Stimulated activated CD4-positive, alpha-beta T cell treated with anti-CD3 and anti-CD28 coated beads, TNF-alpha, amount 100 ng/mL, for 4 hours (primary cell): ENCODE results near the gene EIF2AK2.

Experiments
- DNase-seq, 3 experiments: peaks; one replicate each; pipeline ENCODE4 v3.0.0-alpha.2; 2020; ENCODE audit warnings: low read depth in 3 of 3

EIF2AK2 gene

DNA sequence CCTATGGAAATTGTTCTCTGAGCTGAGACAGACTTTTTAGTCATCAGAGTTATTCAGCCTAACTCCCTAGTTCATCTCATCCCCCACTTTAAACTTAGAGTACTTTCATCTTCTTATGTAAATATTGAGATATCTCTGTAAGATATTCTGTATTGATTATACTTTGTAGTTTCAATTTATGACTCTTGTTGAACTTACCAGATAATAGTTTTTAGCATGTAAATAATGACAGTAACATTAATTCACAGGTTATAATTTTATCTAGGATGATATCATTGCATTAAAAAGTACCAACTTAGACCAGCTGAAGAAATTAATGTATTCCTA lies 14.8 kb upstream of the EIF2AK2 start:
- no peak for DNase-seq

DNA sequence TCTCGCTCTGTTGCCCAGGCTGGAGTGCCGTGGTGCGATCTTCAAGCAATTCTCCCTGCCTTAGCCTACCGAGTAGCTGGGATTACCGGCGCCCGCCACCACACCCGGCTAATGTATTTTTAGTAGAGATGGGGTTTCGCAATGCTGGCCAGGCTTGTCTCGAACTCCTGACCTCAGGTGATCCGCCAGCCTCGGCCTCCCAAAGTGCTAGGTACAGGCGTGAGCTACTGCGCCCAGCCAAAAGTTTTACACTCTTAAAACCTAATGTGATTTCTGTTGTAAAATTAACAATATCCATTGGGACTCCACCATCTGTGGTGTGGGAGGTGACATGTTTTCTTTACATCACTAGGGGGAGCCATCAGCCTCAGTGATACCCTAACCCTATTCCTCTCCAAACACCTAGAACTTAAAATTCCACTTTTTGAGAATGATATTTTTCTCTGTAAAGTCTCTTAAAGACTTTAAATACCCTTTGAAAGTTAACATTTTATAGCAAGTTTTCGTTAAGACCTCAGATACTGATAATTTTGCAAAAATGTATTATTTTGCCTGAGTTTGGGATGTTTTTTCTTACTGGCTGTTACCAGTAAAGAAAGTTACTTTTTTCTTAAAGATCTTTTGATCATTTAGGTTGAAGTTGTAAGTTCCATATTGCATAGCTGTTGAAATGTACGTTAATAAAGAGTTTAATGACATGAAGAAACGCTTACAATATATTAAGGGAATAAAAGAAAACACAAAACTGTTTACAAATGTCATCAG lies 11.6 kb upstream of the EIF2AK2 start:
- peak in 1 of 3 experiments; percentile 8 for DNase-seq

DNA sequence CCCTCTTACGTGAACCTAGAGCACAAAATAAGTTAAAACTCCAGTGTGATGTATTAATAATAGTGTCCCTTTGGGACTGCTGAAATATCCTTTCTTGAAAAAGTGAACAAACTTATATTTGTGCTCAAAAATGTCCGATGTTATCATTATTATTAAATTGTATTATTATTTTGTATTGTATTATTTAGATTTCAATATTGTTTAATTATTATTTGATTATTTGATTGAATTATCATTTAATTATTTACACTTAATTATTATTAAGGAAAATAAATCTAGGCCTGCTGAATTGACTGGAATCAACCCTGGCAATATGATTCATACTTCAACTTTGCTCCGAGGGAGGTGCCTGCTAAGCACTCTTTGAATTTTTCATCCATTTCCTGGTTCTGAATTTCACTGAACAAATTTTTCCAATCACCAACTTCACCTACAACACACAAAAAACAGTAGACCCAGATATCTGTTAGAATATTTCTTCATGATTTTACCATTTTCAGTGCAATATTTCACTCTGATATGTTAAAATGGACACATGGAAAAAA lies 10.9 kb upstream of the EIF2AK2 start:
- DNase-seq: no peak

DNA sequence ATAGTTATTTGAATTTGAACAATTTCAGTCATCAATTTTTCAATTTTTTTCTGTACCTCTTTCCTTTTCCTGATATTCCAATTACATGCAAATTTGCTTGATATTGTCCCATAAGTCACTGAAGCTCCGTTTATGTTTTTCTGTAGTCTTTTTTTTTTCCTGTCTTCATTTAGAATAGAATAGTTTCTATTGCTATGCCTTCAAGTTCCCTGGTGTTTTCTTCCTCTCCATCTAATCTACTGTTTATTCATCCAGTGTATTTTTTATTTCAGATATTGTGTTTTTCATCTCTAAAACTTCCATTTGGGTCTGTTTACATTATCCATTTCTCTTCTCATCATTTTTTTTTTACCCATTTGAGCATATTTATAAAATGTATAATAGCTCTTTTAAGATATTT lies 8.0 kb upstream of the EIF2AK2 start:
- DNase-seq: no peak

DNA sequence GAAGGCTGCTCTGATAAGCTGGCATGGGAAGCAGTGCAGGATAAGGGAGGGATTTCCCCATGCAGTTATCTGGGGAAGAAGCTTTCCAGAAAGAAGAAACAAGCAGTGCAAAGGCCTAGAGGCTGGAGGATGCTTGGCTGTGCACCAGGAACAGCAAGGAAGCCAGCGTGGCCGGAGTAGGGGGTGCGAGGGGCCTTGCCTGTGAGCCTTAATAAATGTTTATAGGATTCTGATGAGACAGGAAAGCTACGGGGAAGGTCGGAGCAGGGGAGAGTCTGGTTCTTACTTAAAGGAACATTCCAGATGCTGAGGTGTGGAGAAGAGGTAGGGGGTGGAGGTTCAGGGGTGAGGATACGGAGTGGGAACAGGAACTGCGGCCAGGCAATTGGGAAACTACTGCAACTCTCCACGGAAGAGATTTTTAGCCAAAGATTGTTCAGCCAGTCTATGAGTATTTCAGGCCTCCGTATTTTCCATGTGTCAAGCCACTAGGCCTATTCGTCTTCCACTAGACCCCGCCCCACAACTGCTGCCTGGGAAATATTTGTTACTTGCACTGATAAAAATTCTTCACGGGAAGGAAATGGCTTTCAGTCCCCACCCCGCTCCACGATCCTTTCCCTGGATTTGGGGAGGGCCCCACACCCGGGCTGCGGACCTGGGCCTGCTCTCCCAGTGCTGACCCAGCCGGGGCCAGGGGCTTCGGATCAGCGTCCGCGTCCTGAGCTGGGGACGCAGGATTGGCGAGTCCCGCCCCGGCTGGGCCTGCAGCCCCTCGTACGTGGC lies 516 bp downstream of the EIF2AK2 start:
- DNase-seq: peak; percentile 9 to 21 (median 18)

DNA sequence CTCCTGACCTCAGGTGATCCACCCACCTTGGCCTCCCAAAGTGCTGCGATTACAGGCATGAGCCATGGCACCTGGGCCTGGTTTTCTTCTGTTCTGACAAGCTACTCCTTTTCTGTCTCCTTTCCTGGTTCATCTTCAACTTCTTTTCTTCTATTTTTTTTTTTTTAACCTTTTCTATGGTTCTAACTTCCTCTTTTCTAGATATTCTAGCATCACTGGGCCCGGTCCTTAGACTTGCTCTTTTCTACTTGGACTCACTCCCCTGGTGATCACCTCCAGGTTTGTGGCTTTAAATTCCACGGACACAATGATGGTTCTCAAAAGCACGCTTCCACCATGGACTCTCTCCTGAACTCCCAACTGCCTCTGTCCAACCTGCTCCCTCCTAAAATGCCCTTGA lies 2.0 kb downstream of the EIF2AK2 start:
- no peak for DNase-seq

DNA sequence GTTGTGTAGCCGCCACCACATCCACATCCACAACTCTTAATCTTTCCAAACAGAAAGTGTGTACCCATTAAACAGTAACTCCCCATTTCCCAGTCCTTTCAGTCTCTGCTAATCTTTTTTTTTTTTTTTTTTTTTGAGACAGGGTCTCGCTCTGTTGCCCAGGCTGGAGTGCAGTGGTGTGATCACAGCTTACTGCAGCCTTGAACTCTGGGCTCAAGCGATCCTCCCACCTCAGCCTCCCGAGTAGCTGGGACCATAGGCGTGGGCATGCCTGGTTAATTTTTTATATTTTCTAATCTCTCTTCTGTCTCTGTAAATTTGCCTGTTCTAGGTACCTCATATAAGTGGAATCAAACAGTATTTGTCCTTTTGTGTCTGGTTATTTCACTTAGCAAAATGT lies 3.6 kb downstream of the EIF2AK2 start:
- DNase-seq: no peak

DNA sequence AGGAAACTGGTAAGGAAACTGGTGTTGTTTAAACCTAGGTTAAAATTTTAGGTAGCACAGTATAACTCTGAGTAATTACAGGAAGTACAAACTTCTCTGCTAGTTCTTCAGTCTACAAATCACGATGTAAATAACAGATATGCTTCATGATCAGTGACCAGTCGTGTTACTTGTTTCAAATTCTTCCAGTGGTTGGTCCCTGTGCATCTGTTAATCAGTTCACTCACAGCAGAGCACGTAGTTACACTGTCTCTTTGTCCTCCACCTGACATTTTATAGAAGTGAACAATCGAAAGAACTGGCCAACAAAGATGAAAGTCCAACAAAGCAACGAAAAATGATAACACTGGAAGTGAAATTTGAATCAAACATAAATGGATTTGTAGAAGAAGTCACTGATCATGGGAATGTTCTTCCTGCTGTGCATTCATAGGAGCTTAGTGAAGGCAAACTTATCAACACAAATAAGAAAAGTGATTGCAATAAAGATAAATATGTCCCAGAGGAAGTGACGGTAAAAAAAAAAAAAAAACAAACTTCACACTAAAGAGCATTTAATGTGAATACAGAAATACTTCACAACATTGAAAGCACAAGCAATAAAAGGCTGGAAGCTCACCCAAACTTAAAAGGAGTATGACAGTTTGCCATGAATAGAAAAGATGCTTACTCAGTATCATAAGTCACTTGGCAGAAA lies 7.0 kb downstream of the EIF2AK2 start:
- DNase-seq: no peak

DNA sequence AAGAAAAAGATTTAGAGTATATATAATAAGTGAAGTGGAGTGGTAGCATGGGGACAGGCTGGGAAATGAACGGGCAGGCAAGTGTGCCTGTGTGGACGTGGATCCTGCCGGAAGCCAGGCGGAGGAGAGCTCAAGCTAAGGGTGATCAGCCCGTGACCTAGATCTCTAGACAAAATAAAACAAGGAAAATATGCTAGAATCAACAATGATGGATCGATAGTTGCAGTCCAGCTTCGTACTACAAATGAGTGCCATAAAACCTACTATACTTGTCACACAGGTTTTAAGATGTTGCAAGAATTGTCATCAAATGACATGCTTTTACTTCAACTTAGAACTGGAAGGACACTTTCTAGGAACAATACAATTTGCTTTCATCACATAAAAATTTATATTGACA lies 8.5 kb downstream of the EIF2AK2 start:
- no peak for DNase-seq

DNA sequence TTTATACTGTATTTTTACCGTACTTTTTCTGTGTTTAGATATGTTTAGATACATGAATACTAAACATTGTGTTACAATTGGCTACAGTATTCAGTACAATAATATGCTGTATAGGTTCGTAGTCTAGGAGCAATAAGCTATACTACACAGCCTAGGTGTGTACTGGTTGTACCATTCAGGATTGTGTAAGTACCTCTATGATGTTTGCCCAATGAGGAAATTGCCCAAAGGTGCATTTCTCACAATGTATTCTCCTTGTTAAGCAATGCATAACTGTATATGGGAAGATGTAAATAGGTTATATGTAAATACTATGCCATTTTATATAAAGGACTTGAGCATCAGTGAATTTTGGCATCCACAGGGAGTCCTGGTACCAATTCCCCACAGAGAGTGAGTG lies 10.7 kb downstream of the EIF2AK2 start:
- DNase-seq: no peak

DNA sequence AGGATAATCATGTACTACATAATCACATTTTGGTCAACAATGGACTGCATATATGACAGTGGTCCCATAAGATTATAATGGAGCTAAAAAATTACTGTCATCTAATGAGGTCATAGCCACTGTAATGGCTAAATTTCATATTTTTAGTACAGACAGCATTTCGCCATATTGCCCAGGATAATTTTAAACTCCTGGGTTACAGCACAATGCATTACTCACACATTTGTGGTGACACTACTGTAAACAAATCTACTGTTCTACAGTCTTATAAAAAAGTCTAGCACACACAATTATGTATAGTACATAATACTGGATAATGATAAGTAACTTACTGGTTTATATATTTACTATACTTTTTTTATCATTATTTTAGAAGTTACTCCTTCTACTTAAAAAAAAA lies 12.8 kb downstream of the EIF2AK2 start:
- DNase-seq: no peak

DNA sequence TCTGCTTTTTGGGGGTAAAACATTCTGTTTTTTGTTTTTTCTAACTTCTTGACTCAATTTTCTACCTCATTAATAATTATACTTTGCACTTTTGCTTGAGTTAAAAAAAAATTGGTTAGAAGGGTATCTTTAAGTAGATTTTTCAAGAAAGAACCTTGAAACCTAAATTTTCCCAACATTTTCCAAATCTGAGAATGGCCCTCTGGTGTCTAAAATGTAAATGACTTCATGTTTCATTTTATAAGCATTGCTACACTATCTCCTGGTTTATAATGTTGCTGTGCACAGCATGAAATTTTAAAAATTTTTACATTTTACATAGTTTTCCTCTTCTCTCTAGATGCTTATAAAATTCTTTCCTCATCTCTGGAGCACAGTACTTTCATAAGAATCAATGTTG lies 14.2 kb downstream of the EIF2AK2 start:
- no peak for DNase-seq

DNA sequence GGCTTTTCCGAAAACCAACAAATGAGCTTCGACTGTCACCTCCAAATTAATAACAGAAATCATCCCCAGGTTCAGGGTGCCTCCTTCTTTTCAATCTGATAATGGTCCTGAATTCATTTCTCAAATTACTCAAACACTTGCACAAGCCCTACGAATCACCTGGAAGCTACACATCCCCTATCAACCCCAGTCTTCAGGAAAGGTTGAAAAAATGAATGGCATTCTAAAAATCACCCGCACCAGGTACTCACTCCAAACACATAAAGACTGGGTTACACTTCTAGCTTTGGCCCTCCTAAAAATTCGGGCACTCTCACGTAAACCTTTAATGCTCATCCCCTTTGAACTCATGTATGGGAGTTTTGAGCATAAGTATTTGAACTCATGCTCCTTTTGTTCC lies 23.9 kb downstream of the EIF2AK2 start:
- DNase-seq: no peak

DNA sequence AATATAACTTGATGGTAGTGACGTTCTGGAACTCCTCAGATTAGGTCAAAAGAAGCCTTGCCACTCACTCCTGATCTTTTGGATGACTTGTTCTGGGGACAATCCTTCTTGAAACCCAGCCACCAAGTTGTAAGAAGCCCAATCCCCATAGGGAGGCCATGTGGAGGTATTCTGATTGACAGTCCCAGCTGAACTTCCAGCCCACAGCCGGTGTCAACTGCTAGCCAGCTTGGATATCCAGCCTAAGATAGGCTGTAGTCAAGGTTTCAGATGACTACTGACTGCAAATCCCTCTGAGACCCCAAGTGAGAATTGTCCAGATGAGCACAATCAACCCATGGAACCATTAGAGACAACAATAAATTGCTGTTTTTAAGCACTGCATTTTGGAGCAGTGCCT lies 31.4 kb downstream of the EIF2AK2 start:
- DNase-seq: no peak

DNA sequence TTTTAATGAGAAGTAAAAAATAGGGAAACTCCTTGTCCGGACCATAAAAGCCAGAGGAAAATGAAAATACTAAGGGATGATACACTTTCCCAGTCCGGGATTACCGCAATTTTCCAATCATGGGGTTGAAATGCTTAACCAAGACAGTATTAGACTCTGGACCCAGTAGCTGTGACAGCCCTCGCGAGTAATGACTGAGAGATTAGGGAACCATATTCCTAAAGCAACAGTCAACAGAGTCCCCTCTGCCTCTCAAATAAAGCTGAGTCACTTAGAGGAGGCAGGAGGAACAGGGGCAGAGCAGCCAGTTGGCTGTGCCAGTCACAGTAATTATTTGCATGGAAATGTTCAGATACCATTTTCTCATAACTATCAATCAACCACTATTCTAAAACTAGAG lies 37.6 kb downstream of the EIF2AK2 start:
- no peak for DNase-seq

DNA sequence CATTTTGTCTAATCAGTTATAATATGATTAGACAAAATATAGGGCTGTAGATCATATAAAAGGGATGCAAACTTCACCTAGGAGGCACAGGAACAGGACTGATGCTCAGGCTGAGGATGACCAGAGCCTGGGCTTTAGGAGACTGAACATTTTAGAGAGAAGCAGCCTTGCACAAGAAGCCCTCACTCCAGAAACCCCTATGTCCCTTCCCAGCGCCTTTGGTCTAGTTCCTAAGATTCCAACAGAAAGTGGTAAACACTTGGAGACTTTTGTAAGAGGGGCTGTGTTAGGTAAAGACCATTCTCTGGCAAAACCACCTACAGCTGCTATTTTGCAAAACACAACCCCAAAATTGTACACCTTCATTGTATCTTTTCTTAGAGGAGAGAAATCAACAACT lies 39.2 kb downstream of the EIF2AK2 start:
- no peak for DNase-seq

DNA sequence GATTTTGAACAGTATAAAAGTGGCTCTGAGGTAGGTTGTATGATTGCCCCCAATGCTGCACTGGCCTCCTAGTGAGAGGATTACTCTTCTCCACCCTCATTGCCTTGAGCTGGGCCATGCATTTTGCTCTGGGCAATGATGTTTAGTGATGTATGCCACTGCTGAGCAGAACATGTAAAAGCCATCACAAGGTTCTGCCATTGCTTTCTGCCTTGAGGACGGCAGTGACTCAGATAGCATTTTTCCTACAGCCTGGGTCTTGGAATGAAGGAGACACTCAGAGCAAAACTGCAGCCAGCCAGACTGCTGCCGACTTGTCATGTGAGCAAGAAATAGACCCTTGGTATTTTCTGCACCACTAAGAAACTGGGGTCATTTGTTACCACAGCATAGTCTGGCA lies 44.8 kb downstream of the EIF2AK2 start:
- no peak for DNase-seq

DNA sequence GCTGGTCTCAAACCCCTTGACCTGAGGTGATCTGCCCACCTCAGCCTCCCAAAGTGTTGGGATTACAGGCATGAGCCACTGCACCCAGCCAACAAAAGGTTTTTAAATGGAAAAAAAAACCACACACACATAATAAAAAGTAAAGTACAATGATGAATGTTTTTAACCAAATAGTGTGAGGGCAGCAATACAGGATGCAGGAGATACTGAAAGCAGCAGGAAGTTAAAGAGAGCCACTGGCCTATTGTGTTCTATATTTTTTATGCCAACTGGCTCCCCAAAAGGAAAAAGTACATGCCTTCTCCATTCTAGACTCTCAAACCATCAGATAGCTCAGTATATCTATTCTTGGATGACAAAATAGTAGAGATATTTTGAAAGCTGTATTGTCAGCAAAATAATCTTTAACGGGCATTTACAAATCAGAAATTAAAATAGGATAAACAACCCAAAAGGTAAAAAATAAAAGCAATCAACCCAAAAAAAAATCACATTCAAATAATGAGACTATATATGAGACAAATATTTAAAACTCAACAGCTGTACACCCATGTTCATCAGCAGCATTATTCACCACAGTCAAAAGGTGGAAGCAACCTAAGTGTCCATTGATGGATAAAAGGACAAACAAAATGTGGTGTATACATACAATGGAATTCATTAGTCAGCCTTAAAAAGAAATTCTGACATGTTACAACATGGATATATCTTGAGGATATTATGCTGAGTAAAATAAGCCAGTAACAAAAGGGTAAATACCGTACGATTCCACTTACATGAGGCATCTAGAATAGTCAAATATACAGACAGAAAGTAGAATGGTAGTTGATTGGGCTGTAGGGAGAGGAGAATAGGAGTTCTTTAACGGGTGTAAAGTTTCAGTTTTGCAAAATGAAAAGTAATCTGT lies 46.2 kb downstream of the EIF2AK2 start:
- DNase-seq: no peak

DNA sequence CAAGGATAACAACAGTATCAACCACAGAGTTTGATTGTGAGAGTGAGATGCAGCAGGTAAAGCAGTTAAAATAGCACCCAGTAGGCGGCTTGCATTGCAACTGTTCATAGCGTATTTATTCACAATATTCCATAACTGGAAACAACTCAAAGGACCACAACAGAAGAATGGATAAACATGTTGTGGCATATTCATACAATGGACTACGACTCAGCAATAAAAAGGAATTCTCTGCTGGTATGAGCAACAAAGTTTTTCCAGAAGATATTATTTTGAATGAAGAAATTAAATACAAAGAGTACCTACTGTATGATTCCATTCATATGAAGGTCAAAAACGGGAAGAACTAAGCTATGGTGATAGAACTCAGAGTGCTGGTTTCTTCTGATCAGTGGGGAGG lies 47.3 kb downstream of the EIF2AK2 start:
- no peak for DNase-seq

DNA sequence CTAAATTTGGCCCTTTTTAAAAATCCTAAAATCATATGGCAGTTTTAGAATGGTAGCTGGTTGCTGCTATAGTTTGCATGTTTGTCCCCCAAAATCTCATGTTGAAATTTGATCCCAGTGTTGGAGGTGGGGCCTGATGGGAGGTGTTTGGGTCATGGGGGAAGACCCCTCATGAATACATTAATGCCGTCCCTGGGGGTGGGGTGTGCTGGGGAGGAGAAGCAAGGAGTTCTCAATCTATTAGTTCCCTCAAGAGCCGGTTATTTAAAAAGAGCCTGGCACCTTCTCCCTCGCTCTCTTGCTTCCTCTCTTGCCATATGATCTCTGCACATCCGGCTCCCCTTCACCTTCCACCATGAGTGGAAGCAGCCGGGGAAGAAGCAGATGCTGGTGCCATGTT lies 51.6 kb downstream of the EIF2AK2 start:
- DNase-seq: no peak

DNA sequence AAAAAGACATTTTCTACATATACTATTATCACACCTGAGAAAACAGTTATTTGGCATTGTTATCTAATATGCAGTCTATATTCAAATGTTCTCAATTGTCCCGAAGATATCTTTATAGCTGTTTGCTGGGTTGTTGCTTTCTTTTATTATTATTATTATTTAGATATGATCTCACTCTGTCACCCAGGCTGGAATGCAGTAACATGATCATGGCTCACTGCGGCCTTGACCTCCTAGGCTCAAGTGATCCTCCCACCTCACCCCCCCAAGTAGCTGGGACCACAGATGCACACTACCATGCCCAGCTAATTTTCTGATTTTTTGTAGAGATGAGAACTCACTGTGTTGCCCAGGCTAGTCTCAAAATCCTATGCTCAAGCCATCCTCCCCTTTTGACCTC lies 52.6 kb downstream of the EIF2AK2 start:
- DNase-seq: no peak

DNA sequence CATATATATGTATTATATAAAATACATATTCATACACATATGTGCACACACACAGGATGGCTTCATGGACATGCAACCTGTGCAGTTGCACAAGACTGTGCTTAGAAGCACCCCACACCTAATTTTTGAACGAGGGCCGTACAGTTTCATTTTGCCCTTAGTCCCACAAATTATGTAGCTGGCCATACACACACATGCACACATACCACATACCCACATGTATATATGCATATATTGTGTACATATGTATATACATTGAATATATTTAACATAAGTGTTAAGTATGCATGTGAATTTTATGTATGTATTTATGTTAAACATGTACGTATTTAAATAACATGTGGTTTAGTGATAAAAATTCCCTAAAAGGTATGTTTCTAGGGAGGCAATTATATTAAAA lies 54.2 kb downstream of the EIF2AK2 start:
- DNase-seq: no peak
